Panc1 (cell line): ENCODE measurements around the gene GBP1.

ENCODE experiments used
- CTCF ChIP-seq: fragments of 450-650 bp; IDR thresholded peaks from 2 replicates; pipeline ENCODE4 v1.5.1; 2017; ENCODE audit warnings: mild to moderate bottlenecking
- REST ChIP-seq, 2 experiments: IDR thresholded peaks; 2 replicates each; pipeline ENCODE4 v1.6.1; 2011 to 2012; ENCODE audit warnings: low read depth in 2 of 2, control low read depth in 1 of 2, low read length in 1 of 2, mild to moderate bottlenecking in 1 of 2, moderate library complexity in 1 of 2; ENCODE audit not compliant: insufficient read depth in 1 of 2
- SIN3A ChIP-seq: IDR thresholded peaks from 2 replicates; pipeline ENCODE4 v1.6.1; 2012; ENCODE audit warnings: low read depth, mild to moderate bottlenecking, low read length, moderate library complexity, borderline replicate concordance; ENCODE audit not compliant: insufficient read depth

- TF ChIP-seq CTCF (no peak), SIN3A (no peak), REST (IDR thresholded peaks at IDR 0.05; ENCODE audit: insufficient read depth in 1 of 2, low read depth in 2 of 2, low read length in 1 of 2) (no peak)
These were observed 39.1 kb downstream of the GBP1 start for GRCh38 chr1:89025928-89026327.
